ENCODE measurements around the gene CGGBP1. TPM values are rescaled to one million over a fixed set of nuclear protein-coding genes. Genes with fewer than 3 reads are reported as not detected.
"Not testable (repeated sequence)": the region's sequence is repeated elsewhere in the genome, so short reads cannot be mapped to it uniquely, and the experiment has no call there.

The CGGBP1 gene
- total RNA-seq, 3 donors from 2014 or later, result 63.5 to 69.5 (median 64.2) TPM

- no peak for DNase-seq (ENCODE audit: low spot score in 2 of 2)
These were observed 33.7 kb downstream of the CGGBP1 start for GRCh38 chr3:88025001-88025552.

GRCh38 chr3:88019024-88019423 is 39.8 kb downstream of the CGGBP1 start:
- Histone ChIP-seq H3K9me3 (no peaks in the 10 kb centered on the region), H3K4me3 (no peak overlapping the region), H3K27ac (no peak overlapping the region), H3K27me3 (no peaks in the 10 kb centered on the region), H3K4me1 (no peaks in the 10 kb centered on the region), H3K36me3 (no peaks in the 10 kb centered on the region)
- DNase-seq (ENCODE audit: low spot score in 2 of 2), result no peak
- TF ChIP-seq POLR2AphosphoS5 (IDR thresholded peaks at IDR 0.05), result no peak
- TF ChIP-seq CTCF (IDR thresholded peaks at IDR 0.05), result no peak
- no peak for TF ChIP-seq POLR2A (IDR thresholded peaks at IDR 0.05)
- intact Hi-C loops (cut with DNase I; ENCODE audit: low total_unique reads), result no loop called here

More at GRCh38 chr3:88025001-88025552, 33.7 kb downstream of the CGGBP1 start:
- Histone ChIP-seq H3K36me3 (no peaks in the 10 kb centered on the region), H3K9me3 (peaks cover 0 to 18% of the 10 kb centered on the region in 2 donors), H3K27me3 (no peaks in the 10 kb centered on the region), H3K27ac (no peak overlapping the region), H3K4me3 (no peak overlapping the region), H3K4me1 (no peaks in the 10 kb centered on the region)
- intact Hi-C loops (cut with DNase I; ENCODE audit: low total_unique reads), result no loop called here
- no peak for TF ChIP-seq POLR2A (IDR thresholded peaks at IDR 0.05)

GRCh38 chr3:88015656-88016055 is 43.1 kb downstream of the CGGBP1 start:
- H3K36me3 ChIP-seq; H3K27me3 ChIP-seq; H3K4me3 ChIP-seq; H3K4me1 ChIP-seq; H3K9me3 ChIP-seq; intact Hi-C loops (cut with DNase I; ENCODE audit: low total_unique reads); H3K27ac ChIP-seq; DNase-seq (ENCODE audit: low spot score in 2 of 2): not testable (repeated sequence)

GRCh38 chr3:88013592-88013991 is 45.2 kb downstream of the CGGBP1 start:
- Histone ChIP-seq H3K27me3 (no peaks in the 10 kb centered on the region), H3K4me1 (no peaks in the 10 kb centered on the region), H3K27ac (no peak overlapping the region), H3K36me3 (no peaks in the 10 kb centered on the region), H3K4me3 (no peak overlapping the region), H3K9me3 (no peaks in the 10 kb centered on the region)
- intact Hi-C loops (cut with DNase I; ENCODE audit: low total_unique reads), result no loop called here
- no peak for DNase-seq (ENCODE audit: low spot score in 2 of 2)
- no peak for TF ChIP-seq POLR2A (IDR thresholded peaks at IDR 0.05)
- TF ChIP-seq CTCF (IDR thresholded peaks at IDR 0.05), result no peak
- TF ChIP-seq POLR2AphosphoS5 (IDR thresholded peaks at IDR 0.05), result no peak

GRCh38 chr3:88010810-88011209 is 48.0 kb downstream of the CGGBP1 start:
- TF ChIP-seq POLR2A (IDR thresholded peaks at IDR 0.05), result no peak
- TF ChIP-seq POLR2AphosphoS5 (IDR thresholded peaks at IDR 0.05), result no peak
- no peak for TF ChIP-seq CTCF (IDR thresholded peaks at IDR 0.05)
- intact Hi-C loops (cut with DNase I; ENCODE audit: low total_unique reads), result no loop called here
- Histone ChIP-seq H3K9me3 (no peaks in the 10 kb centered on the region), H3K4me1 (no peaks in the 10 kb centered on the region), H3K27ac (no peak overlapping the region), H3K27me3 (no peaks in the 10 kb centered on the region), H3K36me3 (no peaks in the 10 kb centered on the region), H3K4me3 (no peak overlapping the region)
- DNase-seq (ENCODE audit: low spot score in 2 of 2), result no peak

GRCh38 chr3:88009066-88009465 is 49.7 kb downstream of the CGGBP1 start:
- Histone ChIP-seq H3K36me3 (no peaks in the 10 kb centered on the region), H3K27ac (no peak overlapping the region), H3K27me3 (no peaks in the 10 kb centered on the region), H3K9me3 (no peaks in the 10 kb centered on the region), H3K4me3 (no peak overlapping the region), H3K4me1 (no peaks in the 10 kb centered on the region)
- no peak for DNase-seq (ENCODE audit: low spot score in 2 of 2)
- TF ChIP-seq POLR2A (IDR thresholded peaks at IDR 0.05) (no peak), CTCF (IDR thresholded peaks at IDR 0.05) (no peak)
- intact Hi-C loops (cut with DNase I; ENCODE audit: low total_unique reads), result no loop called here
